ENCODE measurements around the gene PPM1F.

DNA sequence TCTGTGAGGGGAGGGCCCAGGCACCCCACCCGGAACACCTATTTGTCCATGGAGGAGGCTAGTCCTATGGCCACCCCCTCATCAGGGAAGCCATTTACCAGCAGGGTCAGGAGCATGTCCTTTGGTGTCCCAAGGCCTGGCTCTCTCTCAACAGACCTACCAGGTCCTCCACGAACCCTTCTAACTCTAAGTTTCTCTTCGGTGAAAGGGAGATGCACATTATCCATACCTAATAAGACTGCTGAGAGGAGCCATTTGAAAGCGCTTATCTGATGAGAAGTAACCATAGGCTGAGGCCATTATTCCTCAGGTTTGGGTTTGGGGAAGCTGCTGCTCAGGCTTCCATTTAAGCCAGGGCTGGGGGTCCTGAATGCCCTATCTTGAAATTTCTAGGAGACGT, 39.1 kb upstream of the PPM1F start:
- TF ChIP-seq CTCF (IDR thresholded peaks at IDR 0.05) (no peak), POLR2A (IDR thresholded peaks at IDR 0.05) (no peak)

Measured in Peyer's patch (tissue), 4 donors.